WERI-Rb-1 (cell line): Measurements from ENCODE around the gene CHMP2A.
"Not testable (repeated sequence)": the region's sequence is repeated elsewhere in the genome, so short reads cannot be mapped to it uniquely, and the experiment has no call there.

ENCODE experiments used
- DNase-seq: peaks from one replicate; pipeline ENCODE4 v3.0.0-alpha.2; 2020
- H3K27ac ChIP-seq: fragments of 250-450 bp; sonication (Bioruptor Pico); 2 replicates; pipeline ENCODE4 v1.5.1; 2020; ENCODE audit warnings: mild to moderate bottlenecking, moderate library complexity
- H3K27me3 ChIP-seq: fragments of 250-450 bp; sonication (Bioruptor Pico); 2 replicates; pipeline ENCODE4 v1.5.1; 2021; ENCODE audit warnings: mild to moderate bottlenecking, low read depth, moderate library complexity; ENCODE audit not compliant: insufficient read depth, severe bottlenecking
- H3K36me3 ChIP-seq: fragments of 250-450 bp; sonication (Bioruptor Pico); 2 replicates; pipeline ENCODE4 v1.5.1; 2020; ENCODE audit warnings: mild to moderate bottlenecking, moderate library complexity
- H3K4me3 ChIP-seq: 2 replicates; pipeline ENCODE4 v1.5.1; 2011; ENCODE audit warnings: low read depth, mild to moderate bottlenecking, control low read depth, low read length
- H3K9me3 ChIP-seq: fragments of 250-450 bp; sonication (Bioruptor Pico); 2 replicates; pipeline ENCODE4 v1.5.1; 2021; ENCODE audit warnings: mild to moderate bottlenecking, moderate library complexity; ENCODE audit not compliant: severe bottlenecking
- TF ChIP-seq, protein P1 (sequence below): IDR thresholded peaks from 2 replicates; pipeline ENCODE4 v1.5.1; 2011; ENCODE audit warnings: low read depth, mild to moderate bottlenecking, control low read depth, inconsistent platforms, low read length

CHMP2A gene

DNA sequence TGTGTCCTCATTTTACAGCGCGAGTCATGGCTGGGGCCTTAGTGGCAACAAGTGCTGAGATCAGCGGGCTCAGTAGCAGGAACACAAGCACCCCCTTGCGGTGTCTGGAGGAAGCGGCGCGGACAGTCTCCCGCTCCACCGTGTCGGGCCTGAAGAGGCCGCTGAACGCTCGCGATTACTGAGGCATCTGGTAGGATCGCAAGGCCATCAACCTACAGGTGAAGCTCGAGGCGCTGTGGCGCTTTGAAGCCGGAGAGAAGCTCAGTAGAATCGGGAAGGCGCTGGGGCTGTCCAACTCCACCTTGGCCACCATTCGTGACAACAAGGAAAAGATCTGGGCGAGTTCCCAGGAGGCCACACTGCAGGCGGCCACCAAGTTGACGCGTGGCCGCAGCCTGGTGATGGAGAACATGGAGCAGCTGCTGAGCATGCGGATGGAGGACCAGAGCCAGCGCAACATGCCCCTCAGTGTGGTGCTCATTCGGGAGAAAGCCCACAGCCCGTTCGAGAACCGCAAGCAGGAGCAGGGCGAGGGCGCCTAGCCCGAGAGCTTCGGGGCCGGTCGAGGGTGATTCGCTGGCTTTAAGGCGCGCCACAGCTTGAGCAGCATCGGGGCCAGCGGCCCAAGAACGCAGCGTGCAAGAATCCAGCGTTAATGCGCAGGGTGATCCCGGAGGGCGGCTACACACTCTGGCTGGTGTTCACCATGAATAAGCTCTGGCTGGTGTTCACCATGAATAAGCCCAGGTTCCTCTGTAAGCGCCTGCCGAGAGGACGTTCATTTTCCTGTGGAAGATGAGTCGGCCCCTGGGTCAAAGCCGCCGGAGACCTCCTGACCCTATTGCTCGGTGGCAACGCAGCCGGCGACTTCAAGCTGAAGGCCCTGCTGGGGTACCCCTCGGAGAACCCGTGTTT lies 26.6 kb upstream of the CHMP2A start:
- peak overlapping the region; percentile 6; the same call in 1 of the 2 replicates for H3K27ac ChIP-seq
- peaks cover 16% of the 10 kb centered on the region for H3K36me3 ChIP-seq
- TF ChIP-seq, protein P1, sequence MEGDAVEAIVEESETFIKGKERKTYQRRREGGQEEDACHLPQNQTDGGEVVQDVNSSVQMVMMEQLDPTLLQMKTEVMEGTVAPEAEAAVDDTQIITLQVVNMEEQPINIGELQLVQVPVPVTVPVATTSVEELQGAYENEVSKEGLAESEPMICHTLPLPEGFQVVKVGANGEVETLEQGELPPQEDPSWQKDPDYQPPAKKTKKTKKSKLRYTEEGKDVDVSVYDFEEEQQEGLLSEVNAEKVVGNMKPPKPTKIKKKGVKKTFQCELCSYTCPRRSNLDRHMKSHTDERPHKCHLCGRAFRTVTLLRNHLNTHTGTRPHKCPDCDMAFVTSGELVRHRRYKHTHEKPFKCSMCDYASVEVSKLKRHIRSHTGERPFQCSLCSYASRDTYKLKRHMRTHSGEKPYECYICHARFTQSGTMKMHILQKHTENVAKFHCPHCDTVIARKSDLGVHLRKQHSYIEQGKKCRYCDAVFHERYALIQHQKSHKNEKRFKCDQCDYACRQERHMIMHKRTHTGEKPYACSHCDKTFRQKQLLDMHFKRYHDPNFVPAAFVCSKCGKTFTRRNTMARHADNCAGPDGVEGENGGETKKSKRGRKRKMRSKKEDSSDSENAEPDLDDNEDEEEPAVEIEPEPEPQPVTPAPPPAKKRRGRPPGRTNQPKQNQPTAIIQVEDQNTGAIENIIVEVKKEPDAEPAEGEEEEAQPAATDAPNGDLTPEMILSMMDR = peak; percentile 87
- no peaks in the 10 kb centered on the region for H3K27me3 ChIP-seq
- peak; percentile 82 for DNase-seq
- H3K9me3 ChIP-seq = no peaks in the 10 kb centered on the region
- no peak overlapping the region for H3K4me3 ChIP-seq

DNA sequence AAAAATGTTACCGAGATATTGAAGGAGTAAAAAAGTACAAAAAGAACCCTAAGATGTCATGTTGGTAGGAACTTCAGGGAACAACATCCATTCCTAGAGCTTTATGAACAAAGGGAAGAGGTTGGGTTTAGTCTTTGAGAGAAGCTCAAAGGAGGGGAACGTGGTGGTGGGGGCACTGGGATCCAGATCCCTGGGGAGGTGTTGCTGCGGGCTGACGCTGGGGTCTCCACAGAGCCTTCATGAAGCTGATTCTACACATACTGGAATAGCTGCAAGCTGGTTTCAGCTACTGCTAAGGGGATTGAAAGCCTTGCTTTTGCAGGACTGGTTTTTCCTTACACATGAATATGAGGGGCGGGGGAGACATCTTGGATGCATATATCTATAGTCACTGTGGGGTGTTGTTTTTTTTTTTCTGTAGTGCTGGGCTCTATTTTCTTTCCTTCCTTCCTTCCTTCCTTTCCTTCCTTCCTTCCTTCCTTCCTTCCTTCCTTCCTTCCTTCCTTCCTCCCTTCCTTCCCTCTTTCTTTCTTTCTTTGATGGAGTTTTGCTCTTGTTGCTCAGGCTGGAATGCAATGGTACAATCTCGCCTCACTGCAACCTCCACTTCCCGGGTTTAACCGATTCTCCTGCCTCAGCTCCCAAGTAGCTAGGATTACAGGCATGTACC lies 24.7 kb upstream of the CHMP2A start:
- Histone ChIP-seq H3K9me3 (no peaks in the 10 kb centered on the region), H3K27ac (no peak overlapping the region), H3K27me3 (no peaks in the 10 kb centered on the region), H3K36me3 (peaks cover 16% of the 10 kb centered on the region), H3K4me3 (no peak overlapping the region)
- DNase-seq = no peak
- TF ChIP-seq, protein P1 = no peak

DNA sequence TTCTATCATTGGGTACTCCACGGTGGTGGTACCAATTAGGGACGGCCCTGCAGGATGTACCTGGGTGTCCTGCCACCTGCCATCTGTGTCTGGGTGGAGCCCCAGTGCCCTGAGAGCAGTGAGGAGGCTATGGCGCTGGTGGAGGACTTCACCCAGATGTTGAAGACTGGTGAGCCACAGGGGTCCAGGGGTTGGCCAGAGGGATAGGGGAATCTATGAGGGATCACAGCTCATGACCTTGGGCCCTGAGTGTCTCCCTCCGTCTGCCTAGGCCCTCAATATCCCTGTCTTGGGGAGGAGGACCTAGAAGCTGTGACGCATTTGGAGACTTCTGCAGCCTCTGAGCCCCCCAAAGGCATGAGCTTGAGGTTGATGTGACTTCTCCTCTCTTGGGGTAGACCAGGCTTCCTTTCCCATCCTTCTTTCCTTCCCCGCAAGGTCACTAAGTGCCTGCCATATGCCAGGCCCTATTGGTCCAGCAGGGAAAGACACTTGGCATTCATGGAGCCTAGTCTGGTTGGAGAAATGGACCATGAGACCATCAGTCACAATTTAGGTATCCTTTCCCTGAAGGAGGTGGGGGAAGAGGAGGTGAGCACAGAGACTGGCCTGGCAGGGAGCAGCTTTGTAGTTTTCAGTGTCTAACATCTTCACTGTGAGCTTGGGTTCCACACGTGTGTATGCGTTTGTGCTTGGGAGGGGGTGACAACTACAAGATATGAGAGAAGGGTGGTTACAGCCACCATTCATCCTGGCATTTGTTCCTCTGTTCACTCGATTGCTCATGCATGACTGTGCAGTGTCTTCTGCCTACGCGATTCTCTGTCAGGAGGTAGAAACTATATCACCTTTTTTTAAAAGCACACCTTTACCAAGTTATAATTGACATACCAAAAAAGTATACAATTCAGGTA lies 23.4 kb upstream of the CHMP2A start:
- DNase-seq = no peak
- Histone ChIP-seq H3K36me3 (peaks cover 16% of the 10 kb centered on the region), H3K27ac (no peak overlapping the region), H3K27me3 (no peaks in the 10 kb centered on the region), H3K9me3 (no peaks in the 10 kb centered on the region), H3K4me3 (no peak overlapping the region)
- TF ChIP-seq, protein P1 = no peak

DNA sequence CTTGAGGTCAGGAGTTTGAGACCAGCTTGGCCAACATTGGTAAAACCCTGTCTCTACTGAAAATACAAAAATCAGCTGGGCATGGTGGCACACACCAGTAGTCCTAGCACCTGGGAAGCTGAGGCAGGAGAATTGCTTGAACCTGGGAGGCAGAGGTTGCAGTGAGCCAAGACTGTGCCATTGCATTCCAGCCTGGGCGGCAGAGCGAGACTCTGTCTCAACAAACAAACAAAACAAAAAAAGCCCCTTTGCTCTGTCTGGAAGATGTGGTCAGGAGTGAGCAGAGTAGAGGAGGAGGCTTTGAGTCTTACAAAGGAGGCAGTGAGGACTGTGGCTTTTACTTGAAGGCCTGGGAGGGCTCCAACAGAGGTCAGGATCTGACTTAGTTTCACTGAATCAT lies 22.7 kb upstream of the CHMP2A start:
- H3K36me3 ChIP-seq = peaks cover 11% of the 10 kb centered on the region
- not testable (repeated sequence) for DNase-seq, H3K27me3 ChIP-seq, H3K27ac ChIP-seq, H3K9me3 ChIP-seq, H3K4me3 ChIP-seq

DNA sequence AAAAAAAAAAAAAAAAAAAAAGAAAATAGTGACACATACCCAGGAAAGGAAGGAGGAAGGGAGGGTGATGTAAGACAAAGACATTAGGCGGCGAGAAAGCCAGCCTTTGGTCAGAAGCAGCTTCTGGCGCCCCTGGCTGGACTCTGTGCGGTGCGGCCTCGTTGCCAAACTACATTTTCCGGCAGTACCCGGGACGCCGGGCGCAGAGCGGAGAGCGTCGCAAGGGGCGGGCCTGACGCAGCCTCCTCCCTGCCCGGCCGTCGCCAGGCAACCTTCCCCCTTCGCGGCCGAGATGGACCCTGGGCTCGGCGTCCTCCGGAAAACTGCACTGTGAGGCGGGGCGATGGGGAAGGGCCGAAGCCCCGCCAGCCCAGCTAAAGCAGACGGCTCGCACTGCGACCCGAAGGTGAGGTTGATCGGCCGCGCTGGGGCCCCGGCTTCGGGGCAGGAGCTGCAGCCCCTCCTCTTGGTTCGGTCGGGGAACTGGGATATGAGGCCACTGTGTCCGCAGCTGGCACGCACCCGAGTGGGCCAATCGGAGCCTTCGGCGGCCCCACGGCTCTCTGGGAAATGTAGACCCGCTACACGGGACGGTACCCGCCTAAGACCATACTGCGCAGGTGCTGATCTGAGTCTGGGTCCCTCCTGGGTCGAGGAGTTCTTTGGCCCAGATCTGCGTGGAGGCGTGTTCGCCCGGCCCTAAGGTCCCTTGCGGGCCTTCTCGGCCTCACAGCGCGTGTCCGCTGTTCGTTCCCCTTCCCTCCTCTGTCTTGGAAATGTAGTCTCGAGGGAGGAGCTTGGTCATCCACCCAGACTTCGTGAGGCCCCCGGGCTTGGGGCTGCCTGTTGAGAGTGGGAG lies 20.5 kb upstream of the CHMP2A start:
- Histone ChIP-seq H3K9me3 (no peaks in the 10 kb centered on the region), H3K36me3 (peaks cover 8% of the 10 kb centered on the region), H3K27ac (peak overlapping the region; percentile 83), H3K27me3 (no peaks in the 10 kb centered on the region), H3K4me3 (peak overlapping the region; percentile 76)
- DNase-seq = peak; percentile 93
- TF ChIP-seq, protein P1 = no peak
